ENCODE results near the gene SLC28A1. TPM values are rescaled to one million over a fixed set of nuclear protein-coding genes. Genes with fewer than 3 reads are reported as not detected.

SLC28A1 gene
- total RNA-seq, 2 donors from 2014 or later = 0.12 TPM; not detected in 1

- no peak for DNase-seq (ENCODE audit: low spot score)
- H3K9me3 ChIP-seq = peaks cover 0 to 4% of the 10 kb centered on the region in 2 donors
- H3K27me3 ChIP-seq = no peaks in the 10 kb centered on the region
- peaks cover 0 to 9% of the 10 kb centered on the region in 2 donors for H3K4me1 ChIP-seq
- no peak overlapping the region for H3K27ac ChIP-seq
- no peak overlapping the region for H3K4me3 ChIP-seq
- TF ChIP-seq CTCF (IDR thresholded peaks at IDR 0.05) = no peak
- H3K36me3 ChIP-seq = no peaks in the 10 kb centered on the region
These were observed 76.6 kb downstream of the SLC28A1 start for GRCh38 chr15:84961114-84961452.

- H3K4me3 ChIP-seq = no peak overlapping the region
- H3K36me3 ChIP-seq = no peaks in the 10 kb centered on the region
- no peak for DNase-seq (ENCODE audit: low spot score)
- no peak for TF ChIP-seq CTCF (IDR thresholded peaks at IDR 0.05)
- no peaks in the 10 kb centered on the region for H3K27me3 ChIP-seq
- H3K4me1 ChIP-seq = peaks cover 0 to 9% of the 10 kb centered on the region in 2 donors
- no peak overlapping the region for H3K27ac ChIP-seq
- peaks cover 0 to 4% of the 10 kb centered on the region in 2 donors for H3K9me3 ChIP-seq
These were observed 77.2 kb downstream of the SLC28A1 start for GRCh38 chr15:84961707-84962106.

- Histone ChIP-seq H3K9me3 (peaks cover 0 to 4% of the 10 kb centered on the region in 2 donors), H3K4me3 (no peak overlapping the region), H3K36me3 (no peaks in the 10 kb centered on the region), H3K27me3 (no peaks in the 10 kb centered on the region), H3K27ac (no peak overlapping the region), H3K4me1 (peaks cover 0 to 9% of the 10 kb centered on the region in 2 donors)
- no peak for TF ChIP-seq CTCF (IDR thresholded peaks at IDR 0.05)
- DNase-seq (ENCODE audit: low spot score) = no peak
These were observed 78.5 kb downstream of the SLC28A1 start for GRCh38 chr15:84962955-84963354.

- no peaks in the 10 kb centered on the region for H3K36me3 ChIP-seq
- no peaks in the 10 kb centered on the region for H3K4me1 ChIP-seq
- no peak for DNase-seq (ENCODE audit: low spot score)
- H3K27ac ChIP-seq = no peak overlapping the region
- no peak overlapping the region for H3K4me3 ChIP-seq
- TF ChIP-seq CTCF (IDR thresholded peaks at IDR 0.05) = no peak
- peaks cover 0 to 4% of the 10 kb centered on the region in 2 donors for H3K9me3 ChIP-seq
- H3K27me3 ChIP-seq = no peaks in the 10 kb centered on the region
These were observed 82.9 kb downstream of the SLC28A1 start for GRCh38 chr15:84967380-84967779.

- Histone ChIP-seq H3K36me3 (no peaks in the 10 kb centered on the region), H3K27me3 (no peaks in the 10 kb centered on the region), H3K4me1 (no peaks in the 10 kb centered on the region), H3K9me3 (peaks cover 0 to 4% of the 10 kb centered on the region in 2 donors), H3K4me3 (no peak overlapping the region), H3K27ac (no peak overlapping the region)
- TF ChIP-seq CTCF (IDR thresholded peaks at IDR 0.05) = no peak
- no peak for DNase-seq (ENCODE audit: low spot score)
These were observed 83.8 kb downstream of the SLC28A1 start for GRCh38 chr15:84968301-84968700.

- Histone ChIP-seq H3K4me3 (no peak overlapping the region), H3K4me1 (no peaks in the 10 kb centered on the region)
- TF ChIP-seq CTCF (IDR thresholded peaks at IDR 0.05) = no peak
These were observed 84.8 kb downstream of the SLC28A1 start for GRCh38 chr15:84969257-84969656.

More at GRCh38 chr15:84969257-84969656, 84.8 kb downstream of the SLC28A1 start:
- Histone ChIP-seq H3K36me3 (no peaks in the 10 kb centered on the region), H3K27ac (no peak overlapping the region), H3K27me3 (no peaks in the 10 kb centered on the region), H3K9me3 (peaks cover 0 to 4% of the 10 kb centered on the region in 2 donors)
- no peak for DNase-seq (ENCODE audit: low spot score)
